NOMO-1 treated with DMSO at 0.1 percent for 48 hours (cell line): Measurements from ENCODE around the gene CACNA1C.
A peak's percentile ranks its signal among the peaks of the same experiment; 100 is the strongest.

Source experiments
- DNase-seq: peaks from one replicate; lab custom pipeline; 2025; ENCODE audit not compliant: unreplicated experiment; lab: John Stamatoyannopoulos, UW

The CACNA1C gene

DNA sequence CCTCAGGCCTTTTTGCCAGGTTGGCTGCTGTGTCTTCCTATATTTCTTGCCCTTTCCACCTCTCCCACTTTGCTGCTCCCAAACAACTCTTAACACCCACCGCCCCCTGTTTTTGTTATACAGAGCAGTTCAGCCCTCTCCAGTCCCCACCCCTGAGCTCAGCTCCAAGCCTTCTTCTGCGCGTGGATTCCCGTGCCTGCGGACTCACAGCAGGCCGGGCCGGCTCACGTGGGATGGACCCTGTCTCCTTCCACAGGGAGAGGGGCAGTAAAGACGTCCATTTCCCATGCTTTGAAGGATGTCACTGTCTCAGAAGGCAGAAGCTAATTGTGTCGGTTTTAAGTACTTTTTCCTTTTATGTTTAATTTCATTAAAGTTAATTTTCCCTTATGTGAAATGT is 139.4 kb downstream of the CACNA1C start:
- DNase-seq, result no peak

DNA sequence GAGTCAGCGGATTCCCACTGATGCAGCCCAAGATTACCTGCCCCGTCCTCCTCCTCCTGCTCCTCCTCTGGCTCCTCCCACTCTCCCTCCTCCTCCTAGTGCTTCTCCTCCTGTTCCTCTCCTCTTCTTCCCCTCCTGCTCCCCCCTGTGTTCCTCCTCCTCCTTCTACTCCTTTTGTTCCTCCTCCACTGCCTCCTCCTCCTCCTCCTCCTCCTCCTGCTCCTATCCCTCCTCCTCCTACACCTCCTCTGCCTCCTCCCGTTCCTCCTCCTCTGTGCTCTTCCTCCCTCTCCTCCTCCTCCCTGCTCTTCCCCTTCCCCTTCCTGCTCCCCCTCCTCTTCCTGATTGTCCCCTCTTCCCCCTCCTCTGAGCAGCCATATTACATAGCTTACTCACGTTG is 141.3 kb downstream of the CACNA1C start:
- no peak for DNase-seq

DNA sequence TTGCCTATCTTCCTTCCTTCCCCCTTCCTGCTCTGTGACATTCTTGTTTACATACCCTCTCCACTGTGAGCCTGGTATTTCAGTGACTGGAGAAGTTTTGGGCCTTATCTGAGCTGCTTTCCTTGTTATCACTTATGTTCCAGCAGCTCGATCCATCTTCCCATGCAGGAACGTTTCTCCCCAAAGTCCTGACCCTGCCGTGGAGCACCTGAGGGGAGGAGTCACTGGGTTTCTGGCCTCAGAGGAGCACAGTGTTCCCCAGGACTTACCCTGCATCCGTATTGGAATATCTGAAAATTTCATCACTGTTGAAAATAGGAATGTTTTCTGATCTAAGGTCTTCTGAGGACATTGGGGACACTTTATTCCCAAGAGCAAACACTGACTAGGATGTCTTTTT is 141.8 kb downstream of the CACNA1C start:
- no peak for DNase-seq

DNA sequence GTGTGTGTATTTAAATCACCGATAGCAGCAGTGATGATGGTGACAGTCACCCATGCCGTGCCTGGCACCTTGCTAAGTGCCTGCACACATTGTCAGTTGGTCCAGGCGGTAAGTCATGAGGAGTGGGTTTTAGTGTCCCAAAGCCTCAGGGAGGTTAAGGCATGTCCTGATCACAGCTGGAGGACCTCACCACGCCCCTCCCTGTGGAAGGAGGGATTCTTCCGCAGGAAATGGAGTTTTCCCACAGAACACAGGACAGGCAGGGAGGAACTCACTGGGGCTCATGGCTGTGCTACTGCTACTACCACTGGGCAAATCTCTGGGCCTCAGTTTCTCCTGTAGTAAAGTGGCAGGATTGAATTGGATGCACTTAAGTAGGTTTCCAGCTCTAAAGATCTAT is 142.3 kb downstream of the CACNA1C start:
- no peak for DNase-seq

DNA sequence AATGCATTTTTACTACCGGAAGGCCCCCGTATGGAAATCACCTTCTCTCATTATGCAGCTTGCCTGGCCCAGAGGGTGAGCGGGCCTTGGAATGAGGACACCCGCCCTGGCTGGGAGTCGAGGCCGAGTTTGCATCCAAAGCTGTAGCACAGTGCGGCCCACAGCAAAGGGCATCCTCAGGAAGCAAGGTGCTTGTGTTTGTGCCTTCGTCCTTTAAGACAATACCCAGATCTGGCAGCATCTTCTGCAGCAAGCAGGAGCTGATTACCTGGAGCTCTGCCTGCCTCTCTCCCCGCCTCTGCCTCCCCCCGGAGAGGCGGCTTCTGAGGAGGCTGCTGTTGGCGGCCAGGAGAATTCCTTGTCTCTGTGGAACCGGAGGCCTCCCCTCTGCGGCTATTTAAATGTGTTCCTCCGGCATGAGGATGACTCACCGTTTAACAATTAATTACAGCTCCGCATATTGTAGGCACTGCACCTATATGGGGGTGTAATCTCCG is 145.3 kb downstream of the CACNA1C start:
- no peak for DNase-seq

DNA sequence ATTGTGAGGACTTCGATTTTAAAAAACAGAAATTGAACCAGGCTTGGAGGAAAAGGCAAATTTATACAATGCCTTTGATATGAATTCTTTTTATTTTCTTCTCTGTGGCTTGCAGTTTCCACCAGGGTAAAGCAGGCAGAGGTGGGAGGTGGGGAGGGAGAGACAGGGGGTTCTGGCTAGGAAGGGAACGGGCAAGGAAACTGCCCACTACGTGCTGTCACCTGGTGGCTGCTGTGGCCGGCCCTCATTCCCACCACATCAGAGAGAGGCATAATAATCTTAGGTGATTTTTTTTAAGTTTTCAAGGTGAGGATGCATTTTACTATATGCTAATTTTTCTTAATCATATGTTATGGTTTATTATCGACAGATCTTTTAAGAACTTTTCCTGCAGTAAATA is 145.8 kb downstream of the CACNA1C start:
- DNase-seq, result no peak

DNA sequence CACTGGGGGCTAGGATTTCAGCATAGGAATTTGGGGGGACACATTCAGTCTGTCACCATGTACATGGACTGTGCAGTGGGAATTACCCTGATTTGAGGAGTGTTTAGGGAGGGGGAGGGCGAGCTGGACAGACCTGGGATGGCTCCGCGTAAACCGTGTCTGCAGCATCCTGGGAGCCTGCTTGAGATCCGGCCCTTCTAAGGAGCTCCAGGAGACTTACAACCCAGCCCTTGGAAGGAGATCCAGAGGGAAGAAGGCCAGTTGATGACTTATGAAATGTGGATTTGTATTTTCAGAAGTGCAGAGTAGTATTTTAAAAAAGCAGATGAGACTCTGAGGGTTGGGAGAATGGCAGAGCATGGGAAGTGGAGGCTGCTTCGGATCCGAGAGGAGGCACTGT is 153.2 kb downstream of the CACNA1C start:
- no peak for DNase-seq

DNA sequence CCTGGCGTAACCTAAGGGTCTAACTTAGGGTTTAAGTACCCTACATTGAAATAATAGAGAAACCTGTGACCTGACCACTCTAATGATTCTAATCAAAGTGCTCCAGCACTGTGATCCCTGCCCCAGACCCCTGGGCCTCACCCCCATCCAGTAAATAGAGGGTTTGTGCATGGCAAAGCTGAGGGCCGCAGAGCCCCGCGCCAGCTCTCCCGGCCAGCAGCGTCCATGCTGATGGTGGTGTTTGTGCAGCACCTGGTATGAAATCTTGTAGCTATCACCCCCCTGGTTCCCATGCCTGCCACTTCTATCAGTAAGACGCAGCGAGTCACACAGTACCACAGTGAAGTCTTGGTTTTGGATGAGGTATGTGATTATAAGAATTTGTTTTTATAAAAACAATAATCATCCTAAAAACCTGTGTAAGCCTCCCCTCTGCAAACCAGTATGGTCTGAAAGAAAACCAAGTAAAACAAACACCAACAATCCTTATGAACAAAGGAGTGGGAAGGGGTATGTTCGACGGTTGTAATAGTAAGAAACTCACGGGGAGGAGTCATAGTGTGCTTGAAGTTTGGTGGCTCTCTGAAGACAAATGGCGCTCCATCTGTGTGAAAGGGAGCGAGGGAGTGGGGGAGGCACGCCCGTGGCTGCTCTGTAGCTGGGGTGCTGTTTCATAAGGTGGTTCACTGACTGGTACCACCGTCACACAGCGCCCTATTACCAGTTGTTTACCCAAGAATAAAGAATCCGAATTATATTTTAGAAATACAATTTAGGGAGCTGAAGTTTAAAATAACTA is 156.2 kb downstream of the CACNA1C start:
- no peak for DNase-seq

DNA sequence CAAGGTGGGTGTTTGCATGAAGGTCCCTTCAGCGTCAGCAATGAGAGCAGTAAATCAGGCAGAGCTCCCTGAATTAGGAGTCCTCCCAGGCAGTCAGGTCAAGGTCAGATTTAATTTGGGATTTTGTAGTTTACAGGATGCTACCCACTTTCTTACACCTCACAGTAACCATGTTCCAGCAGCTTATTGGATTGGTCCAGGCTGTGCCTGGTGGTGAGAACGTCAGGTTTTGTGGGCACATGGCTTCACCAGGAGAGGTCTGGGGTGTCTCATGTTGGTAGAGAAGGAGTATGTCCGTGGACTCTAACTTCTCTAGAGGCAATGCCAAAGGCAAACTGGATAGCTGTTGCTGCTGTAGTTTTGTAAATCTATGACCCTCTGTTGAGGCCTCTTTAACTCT is 158.3 kb downstream of the CACNA1C start:
- DNase-seq, result no peak

DNA sequence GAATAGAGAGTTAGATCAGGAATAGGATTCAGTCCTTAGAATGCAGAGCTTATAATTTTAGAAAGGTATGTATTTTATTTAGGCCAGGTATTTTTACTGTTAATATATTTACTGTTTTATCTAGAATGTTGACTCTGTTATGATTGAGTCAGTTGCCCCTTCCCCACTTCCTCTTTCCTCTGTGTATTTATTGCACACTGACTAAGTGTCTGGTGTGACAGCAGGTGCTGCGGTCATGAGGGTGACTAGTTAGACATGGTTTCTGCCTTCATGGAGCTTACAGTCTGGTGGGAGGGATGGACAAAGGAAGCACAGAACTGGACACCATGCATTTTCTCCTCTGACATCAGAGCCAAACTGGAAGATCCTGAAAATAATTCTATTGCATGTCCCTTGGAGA is 159.8 kb downstream of the CACNA1C start:
- DNase-seq, result no peak

DNA sequence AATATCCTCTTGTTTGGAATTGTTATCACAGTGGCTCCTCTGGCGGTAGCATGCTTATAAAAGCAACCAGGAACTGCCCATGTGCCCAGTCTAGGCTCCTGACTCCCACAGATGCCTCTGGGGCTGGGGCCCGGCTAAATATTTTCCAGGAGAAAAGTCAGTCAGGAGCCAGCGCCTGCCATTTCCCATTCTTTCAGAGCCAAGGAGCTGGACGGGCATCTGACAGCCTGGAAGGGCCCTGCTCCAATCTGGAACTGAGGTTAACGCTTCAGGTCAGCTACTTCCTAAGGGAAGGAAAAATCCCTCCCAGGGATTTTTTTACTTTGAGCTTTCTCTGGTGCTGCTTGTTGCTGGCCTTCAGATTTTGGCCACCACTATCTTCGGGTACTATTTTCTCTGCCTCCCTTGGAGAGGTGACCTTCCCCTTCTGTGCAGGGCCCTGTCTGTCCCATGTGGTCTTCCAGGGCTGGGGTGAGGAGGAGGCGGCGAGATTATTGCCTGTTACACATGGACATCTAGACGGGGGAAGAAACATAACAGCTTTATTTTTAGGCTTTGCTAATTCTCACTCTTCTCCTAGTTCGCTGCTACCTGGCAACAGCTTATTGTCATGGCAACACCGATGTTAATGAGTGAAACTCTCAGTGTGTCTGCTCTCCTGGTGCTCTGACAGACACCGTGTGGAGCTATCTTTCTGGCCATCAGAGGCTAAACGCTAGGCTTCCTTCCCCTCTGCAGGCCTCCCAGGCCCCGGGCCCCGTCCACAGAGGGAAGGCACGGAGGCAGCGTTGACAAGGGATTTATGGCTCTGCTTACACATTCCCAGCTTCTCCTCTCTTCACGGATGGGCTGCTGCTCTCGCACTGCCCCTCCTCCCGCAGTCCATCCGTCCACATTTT is 160.4 kb downstream of the CACNA1C start:
- DNase-seq, result no peak

DNA sequence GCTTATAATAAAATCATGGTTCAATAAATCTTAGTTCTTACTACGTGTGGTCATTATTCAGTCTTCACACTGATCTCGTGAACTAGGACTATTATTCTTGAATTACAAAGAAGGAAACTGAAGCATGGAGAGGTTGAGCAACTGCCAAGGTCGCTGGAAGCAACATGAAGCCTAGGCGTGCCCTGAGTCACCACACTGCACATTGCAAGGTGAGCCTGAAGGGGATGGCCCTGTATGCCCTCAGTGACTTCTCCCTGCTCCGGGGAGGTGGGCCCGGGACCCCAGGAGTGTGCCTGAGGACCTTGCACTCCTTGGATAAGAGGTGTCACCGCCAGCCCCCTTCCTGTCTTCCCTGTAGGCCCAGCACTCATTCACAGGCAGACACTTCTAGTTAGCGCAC is 161.6 kb downstream of the CACNA1C start:
- DNase-seq, result peak; percentile 10

DNA sequence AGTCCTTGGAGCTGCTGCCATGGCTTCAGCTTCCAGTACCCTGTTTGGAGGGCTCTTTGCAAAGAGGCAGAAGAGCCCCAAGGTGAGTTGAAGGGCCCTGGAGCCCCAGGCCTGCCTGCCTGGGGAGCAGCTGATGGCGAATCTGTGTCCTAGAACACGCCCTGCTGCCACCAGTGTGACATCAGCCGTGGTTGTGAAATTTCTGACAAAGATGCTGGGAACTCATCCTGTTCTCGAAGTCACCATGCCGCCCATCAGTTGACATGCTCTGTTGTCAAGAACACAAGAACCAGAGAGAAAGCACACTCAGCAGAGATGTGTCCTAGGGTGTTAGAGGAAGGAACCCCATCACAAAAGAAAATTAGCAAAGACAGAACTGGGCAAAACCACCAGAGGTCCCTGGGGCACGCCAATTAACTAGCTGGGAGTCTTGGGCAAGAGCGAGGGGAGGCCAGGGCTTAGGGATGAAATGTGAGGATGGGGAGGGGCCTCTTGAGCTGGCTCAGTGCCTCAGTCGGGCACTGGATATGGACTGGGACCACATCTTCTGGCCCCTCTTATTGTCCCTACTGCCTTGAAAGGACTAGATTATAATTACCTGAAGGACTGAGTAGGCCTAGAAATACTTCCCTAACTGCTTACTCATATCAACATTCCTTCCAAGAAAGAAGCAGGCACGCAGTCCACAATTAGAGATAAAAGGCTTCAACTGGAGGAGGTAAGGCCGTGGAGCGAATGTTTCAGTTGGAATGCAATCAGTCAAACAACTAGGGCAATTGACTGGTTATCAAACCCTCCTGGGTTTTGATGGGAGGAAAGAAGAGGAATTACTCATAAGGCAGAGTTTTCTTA is 163.1 kb downstream of the CACNA1C start:
- DNase-seq, result no peak

DNA sequence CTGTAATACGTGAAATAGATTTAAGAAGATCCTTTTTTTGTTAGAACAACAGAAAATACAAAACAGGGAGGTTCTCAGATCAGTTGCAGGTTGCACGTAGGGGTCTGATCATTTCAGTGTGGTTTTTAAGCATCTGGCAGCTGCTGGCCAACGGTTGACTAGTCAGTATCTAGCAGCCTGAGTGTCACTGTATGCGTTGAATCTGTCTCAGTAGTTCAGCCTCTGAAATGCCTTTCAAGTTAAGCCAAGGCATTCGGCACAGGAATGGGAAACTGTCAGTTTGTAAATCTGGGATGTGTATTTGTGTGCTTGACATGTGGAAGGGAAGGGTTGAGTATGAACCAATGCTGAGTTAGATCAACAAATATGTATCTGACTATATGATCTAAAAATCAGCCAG is 165.9 kb downstream of the CACNA1C start:
- no peak for DNase-seq

DNA sequence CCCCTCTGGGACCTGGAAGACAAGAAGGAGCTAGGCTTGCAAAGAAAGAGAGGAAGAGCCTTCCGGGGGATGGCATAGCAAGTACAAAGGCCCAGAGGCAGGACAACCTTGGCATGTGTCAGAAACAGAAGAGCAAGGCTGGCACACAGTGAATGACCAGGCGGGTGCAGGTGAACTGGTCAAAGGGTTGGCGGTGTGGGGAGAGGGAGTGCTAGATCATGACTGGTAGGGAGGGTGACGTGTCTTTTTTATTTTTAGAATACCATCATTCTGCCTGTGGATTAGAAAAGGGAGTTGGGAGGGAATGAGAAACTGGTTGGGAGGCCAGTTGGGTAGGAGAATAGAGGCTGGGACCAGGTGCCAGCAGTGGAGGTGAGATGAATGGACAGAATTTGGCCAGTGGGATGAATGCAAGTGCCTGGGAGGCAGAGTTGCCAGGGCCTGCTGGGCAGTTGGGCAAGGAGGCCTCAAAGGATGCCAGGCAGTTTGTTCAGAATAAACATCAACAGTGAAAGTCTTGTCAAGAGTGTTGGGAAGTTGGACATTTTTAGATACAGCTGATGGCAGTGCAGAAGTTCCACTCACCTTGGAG is 168.3 kb downstream of the CACNA1C start:
- no peak for DNase-seq

DNA sequence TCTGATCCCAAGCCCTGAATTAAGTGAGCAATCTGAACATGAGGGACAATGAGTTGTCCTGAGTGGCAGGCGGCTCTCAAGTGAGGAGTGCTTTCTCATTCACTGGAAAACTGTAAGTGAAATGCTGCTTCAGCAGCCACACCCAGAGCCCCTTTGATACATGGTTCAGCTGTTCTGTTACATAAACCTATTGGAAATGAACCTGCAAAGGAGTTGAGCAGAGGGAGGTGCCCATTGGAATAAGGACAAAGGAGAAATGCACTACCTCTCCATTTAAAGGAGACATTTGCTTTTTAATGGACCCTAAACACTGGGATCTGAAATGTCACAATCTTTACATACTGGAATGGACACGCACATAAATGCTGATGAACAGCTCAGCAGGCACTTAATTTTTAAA is 169.9 kb downstream of the CACNA1C start:
- no peak for DNase-seq

DNA sequence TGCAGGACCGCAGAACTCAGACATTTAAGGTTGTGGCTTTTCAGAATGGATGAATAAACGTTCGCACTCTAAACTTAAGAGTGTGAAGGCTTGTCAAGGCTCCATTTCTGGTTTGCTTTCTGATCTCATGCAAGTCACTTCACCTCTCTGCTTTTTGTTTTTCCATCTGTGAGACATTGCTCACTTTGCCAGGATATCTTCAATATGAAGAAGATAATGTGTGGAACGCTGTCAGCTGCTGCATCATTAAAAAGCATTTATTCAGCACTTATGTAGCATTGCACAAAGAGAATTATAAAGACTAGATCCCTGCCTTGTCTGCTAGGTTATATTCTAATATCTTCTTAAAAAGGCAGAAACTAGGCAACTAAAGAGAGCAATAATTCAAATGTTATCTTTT is 172.2 kb downstream of the CACNA1C start:
- DNase-seq, result no peak

DNA sequence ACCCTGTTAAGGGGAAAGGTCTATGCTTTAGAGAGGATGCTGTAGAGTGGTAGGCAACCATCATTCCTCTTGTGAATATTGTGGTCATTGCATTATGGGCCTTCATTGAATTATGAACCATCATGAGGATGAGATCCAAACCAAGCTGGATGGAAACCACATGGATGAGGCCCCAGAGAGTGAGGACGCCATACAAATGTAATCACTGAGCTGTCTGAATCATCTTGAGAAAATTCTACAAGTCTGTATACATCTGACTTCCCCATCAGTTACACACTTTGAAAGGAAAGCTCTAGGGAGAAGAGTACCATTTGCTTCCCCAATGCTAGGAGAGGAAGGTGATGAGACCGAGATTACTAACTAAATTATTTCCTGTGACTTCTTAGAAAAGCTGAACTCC is 172.9 kb downstream of the CACNA1C start:
- no peak for DNase-seq

DNA sequence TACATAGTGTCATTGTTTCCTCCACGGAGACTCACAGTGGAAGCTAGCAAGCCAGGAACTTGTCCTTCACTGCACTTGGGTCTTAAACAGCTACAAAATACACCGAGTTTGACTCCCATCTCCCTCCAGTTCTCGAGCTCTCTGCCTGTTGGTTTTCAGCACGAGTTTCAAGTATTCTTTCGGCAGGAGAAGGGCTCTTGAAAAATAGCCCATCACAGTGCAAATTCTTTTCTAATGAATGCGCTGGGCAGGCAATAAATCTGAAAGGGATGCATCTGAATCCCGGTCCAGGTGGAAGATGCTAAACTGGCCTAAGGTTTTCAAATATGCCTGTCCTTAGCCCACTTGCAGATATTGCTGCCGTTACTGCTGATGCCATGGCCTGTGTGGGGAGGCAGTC is 173.9 kb downstream of the CACNA1C start:
- DNase-seq, result no peak

DNA sequence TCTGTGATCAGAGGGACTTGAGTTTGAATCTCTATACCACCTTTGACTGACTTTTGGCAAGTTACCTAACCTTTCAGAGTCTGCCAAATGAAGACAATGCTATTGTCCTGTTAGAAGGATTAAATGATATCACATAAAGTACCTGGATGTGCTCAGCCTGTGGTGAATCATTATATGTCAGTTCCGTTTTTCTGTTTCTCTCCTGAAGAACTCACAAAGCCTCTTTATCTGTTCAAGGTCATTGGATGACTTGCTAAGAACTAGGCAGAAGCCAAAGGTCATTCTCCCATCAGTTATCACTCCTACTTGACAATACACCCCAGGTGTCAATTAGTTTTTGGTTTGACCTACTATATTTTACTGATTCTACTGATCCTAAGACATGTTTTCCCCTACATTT is 174.6 kb downstream of the CACNA1C start:
- DNase-seq, result peak; percentile 23

DNA sequence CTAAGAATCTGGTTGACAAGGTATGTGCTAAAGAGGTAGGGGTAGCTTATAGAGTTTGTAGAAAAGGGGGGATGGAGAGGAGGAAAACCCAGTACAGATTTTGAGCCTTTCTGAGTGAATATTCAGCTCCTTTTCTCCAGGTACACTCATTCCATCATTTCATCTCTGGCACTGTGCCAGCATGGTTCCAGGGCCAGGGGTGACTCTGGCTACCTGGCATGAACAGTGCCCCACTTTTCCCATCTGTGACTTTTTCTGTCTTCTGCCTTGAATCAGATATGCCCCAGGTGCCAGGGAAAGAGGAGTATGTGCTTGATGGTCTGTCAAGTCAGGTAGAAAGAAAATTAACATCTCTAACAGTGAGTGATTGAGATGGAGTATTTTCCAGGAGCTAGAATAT is 175.7 kb downstream of the CACNA1C start:
- DNase-seq, result no peak
